Measurements from ENCODE around the gene CAMTA1. TPM values are rescaled to one million over a fixed set of nuclear protein-coding genes. Genes with fewer than 3 reads are reported as not detected.

CAMTA1 gene
- total and polyA plus RNA-seq, 9 of the 15 experiments (the other 6 are each of a cell fraction or from before 2014, with no cell fraction given) = 43.9 to 161 (median 65.9) TPM

GRCh38 chr1:7407544-7407895, 622.3 kb downstream of the CAMTA1 start:
- FAIRE-seq (no peak), DNase-seq (ENCODE audit: extremely low read depth in 1 of 4, low spot score in 3 of 4) (no peak), ATAC-seq (no peak)
- Histone ChIP-seq H3K9me3 (replicated peaks; ENCODE audit: control insufficient read depth, insufficient read depth, low read depth, low read length) (no peaks in the 10 kb centered on the region), H3K79me2 (ENCODE audit: control insufficient read depth, insufficient read depth, low read length) (no peaks in the 10 kb centered on the region), H3K9ac (ENCODE audit: insufficient read depth in 1 of 2, low read depth in 2 of 2, low read length in 2 of 2) (no peak overlapping the region), H3K27ac (ENCODE audit: extremely low read depth, low read depth, low read length) (no peak overlapping the region), H3K4me1 (replicated peaks in 1 of 2; ENCODE audit: control insufficient read depth in 2 of 2, insufficient read depth in 2 of 2, low read length in 2 of 2) (no peaks in the 10 kb centered on the region), H3K4me3 (no peak overlapping the region), H4K20me1 (replicated peaks; ENCODE audit: control insufficient read depth, insufficient read depth, low read length) (peaks cover 4% of the 10 kb centered on the region), H3K9me1 (ENCODE audit: control insufficient read depth, insufficient read depth, low read length) (peaks cover 3% of the 10 kb centered on the region), H3K36me3 (ENCODE audit: control insufficient read depth, insufficient read depth, low read length) (no peaks in the 10 kb centered on the region), H3K4me2 (ENCODE audit: insufficient read depth, low read length) (no peak overlapping the region), H3K27me3 (ENCODE audit: control insufficient read depth in 2 of 2, insufficient read depth in 2 of 2, low read length in 2 of 2) (peaks cover 6 to 30% of the 10 kb centered on the region in 2 experiments; a peak in 3 of 5 replicates), H2AFZ (ENCODE audit: low read depth, low read length) (no peak overlapping the region)
- POLR2A ChIA-PET = interaction anchor here (1.0 kb wide), 1 partner anchor 13 kb away, joined by 5 read pairs; no protein-coding TSS in a partner anchor
- CTCF ChIA-PET (ENCODE audit: low intra/inter-chr PET ratio) = no interaction called here
- in situ Hi-C loops (cut with MboI) = no loop called here
- 15% methylated on average over 7 of the region's 7 CpGs for WGBS (ENCODE audit: insufficient coverage, low coverage, missing lambda C conversion rate)
- BruUV-seq (replicated peaks) = no TSS peak
- TF ChIP-seq ZNF354B (CRISPR knock-in tag; IDR thresholded peaks at IDR 0.05) (no peak), ZNF280B (CRISPR knock-in tag; IDR thresholded peaks at IDR 0.05) (no peak), CHD4 (IDR thresholded peaks at IDR 0.05; ENCODE audit: insufficient read depth, insufficient replicate concordance, low read depth, low read length, poor library complexity, severe bottlenecking) (no peak), NFIC (IDR thresholded peaks at IDR 0.05) (no peak), SRF (CRISPR knock-in tag; IDR thresholded peaks at IDR 0.05) (no peak), NFIX (CRISPR knock-in tag; IDR thresholded peaks at IDR 0.05; ENCODE audit: low read depth) (no peak)
- intact Hi-C loops (cut with micrococcal nuclease) = no loop called here
